OCI-LY7 (cell line): ENCODE data around the gene GNG7.

ENCODE experiments used
- EZH2phosphoT487 ChIP-seq: fragments of 200-600 bp; sonication (generic); IDR thresholded peaks from 2 replicates; pipeline ENCODE4 v1.6.1; 2018; ENCODE audit warnings: low read depth, borderline replicate concordance, mild to moderate bottlenecking, mixed run types, antibody characterized with exemption, low read length, moderate library complexity, mixed read lengths
- TF ChIP-seq, protein P1 (sequence below): fragments of 200-600 bp; sonication (generic); conservative IDR thresholded peaks from 2 replicates; pipeline ENCODE4 v1.5.1; 2014; ENCODE audit warnings: mild to moderate bottlenecking, antibody characterized with exemption, low read length, moderate library complexity, mixed read lengths

DNA sequence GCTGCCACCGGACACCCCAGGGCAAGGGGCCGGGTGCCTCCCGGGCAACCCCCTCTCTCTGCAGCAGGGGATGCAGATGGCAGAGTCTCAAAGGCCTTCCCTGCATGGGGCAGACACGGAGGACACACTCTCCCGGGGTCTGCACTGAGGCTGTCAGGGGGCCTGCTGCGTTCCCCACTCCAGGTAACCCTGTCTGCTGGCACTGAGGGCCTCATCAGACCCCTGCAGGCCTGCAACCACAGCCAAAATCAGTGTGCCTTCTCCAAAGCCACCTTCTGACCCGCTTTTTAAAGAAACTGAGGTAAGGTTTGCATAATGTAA, 93.9 kb downstream of the GNG7 start:
- TF ChIP-seq, protein P1, sequence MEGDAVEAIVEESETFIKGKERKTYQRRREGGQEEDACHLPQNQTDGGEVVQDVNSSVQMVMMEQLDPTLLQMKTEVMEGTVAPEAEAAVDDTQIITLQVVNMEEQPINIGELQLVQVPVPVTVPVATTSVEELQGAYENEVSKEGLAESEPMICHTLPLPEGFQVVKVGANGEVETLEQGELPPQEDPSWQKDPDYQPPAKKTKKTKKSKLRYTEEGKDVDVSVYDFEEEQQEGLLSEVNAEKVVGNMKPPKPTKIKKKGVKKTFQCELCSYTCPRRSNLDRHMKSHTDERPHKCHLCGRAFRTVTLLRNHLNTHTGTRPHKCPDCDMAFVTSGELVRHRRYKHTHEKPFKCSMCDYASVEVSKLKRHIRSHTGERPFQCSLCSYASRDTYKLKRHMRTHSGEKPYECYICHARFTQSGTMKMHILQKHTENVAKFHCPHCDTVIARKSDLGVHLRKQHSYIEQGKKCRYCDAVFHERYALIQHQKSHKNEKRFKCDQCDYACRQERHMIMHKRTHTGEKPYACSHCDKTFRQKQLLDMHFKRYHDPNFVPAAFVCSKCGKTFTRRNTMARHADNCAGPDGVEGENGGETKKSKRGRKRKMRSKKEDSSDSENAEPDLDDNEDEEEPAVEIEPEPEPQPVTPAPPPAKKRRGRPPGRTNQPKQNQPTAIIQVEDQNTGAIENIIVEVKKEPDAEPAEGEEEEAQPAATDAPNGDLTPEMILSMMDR, result no peak
- TF ChIP-seq EZH2phosphoT487, result no peak
